SK-N-SH (cell line): ENCODE results near the gene MYO10. TPM values are rescaled to one million over a fixed set of nuclear protein-coding genes. Genes with fewer than 3 reads are reported as not detected.

Source experiments
- CTCF ChIA-PET: fragments of 300-600, 350-600 bp; formaldehyde crosslinking; extraction: SDS; loops from one replicate; lab custom pipeline; 2021; lab: Yijun Ruan, JAX
- POLR2A ChIA-PET: fragments of 350-600 bp; sonication (Branson Sonifier 250); formaldehyde crosslinking; extraction: SDS; loops from one replicate; lab custom pipeline; 2020; ENCODE audit warnings: antibody characterized with exemption, inconsistent platforms; lab: Yijun Ruan, JAX
- DNase-seq: peaks from one replicate; pipeline ENCODE4 v3.0.0; 2012
- H2AFZ ChIP-seq: fragments of 200-600 bp; sonication (generic); 2 replicates; pipeline ENCODE4 v1.8.1; 2016; ENCODE audit warnings: antibody characterized with exemption, mild to moderate bottlenecking, low read depth
- H3F3A ChIP-seq: fragments of 200-600 bp; sonication (generic); replicated peaks from 2 replicates; pipeline ENCODE3; 2016; ENCODE audit warnings: antibody characterized with exemption, mild to moderate bottlenecking; ENCODE audit not compliant: insufficient read depth
- H3K27ac ChIP-seq, 2 experiments: fragments of 200-500 bp in 1 of 2; fragments of 200-600 bp in 1 of 2; sonication (Bioruptor generic) in 1 of 2; sonication (generic), shearing (Covaris generic) in 1 of 2; 2 replicates each; pipeline versions ENCODE4 v1.5.1 to v1.6.1; 2014 to 2016; ENCODE audit warnings: low read depth in 2 of 2, inconsistent platforms in 1 of 2, low read length in 1 of 2, mild to moderate bottlenecking in 1 of 2, mixed read lengths in 1 of 2
- H3K27me3 ChIP-seq: fragments of 200-600 bp; sonication (generic), shearing (Covaris generic); 2 replicates; pipeline ENCODE4 v1.6.1; 2016; ENCODE audit warnings: mixed run types; ENCODE audit not compliant: insufficient read depth
- H3K36me3 ChIP-seq, 2 experiments: fragments of 200-500 bp in 1 of 2; fragments of 200-600 bp in 1 of 2; sonication (Bioruptor generic) in 1 of 2; sonication (generic) in 1 of 2; replicated peaks in 1 of 2; 2 replicates each; pipeline versions ENCODE3 to v1.5.1; 2014 to 2016; ENCODE audit warnings: low read length in 1 of 2, mild to moderate bottlenecking in 1 of 2; ENCODE audit not compliant: insufficient read depth in 2 of 2, control insufficient read depth in 1 of 2
- H3K4me1 ChIP-seq, 2 experiments: fragments of 200-500 bp in 1 of 2; fragments of 200-600 bp in 1 of 2; sonication (Bioruptor generic) in 1 of 2; sonication (generic), shearing (Covaris generic) in 1 of 2; 2 replicates each; pipeline versions ENCODE4 v1.5.1 to v1.6.1; 2014 to 2016; ENCODE audit warnings: low read depth in 1 of 2, low read length in 1 of 2, mixed run types in 1 of 2; ENCODE audit not compliant: insufficient read depth in 2 of 2, control insufficient read depth in 1 of 2
- H3K4me2 ChIP-seq: fragments of 200-600 bp; sonication (generic), shearing (Covaris generic); 2 replicates; pipeline ENCODE4 v1.6.1; 2017; ENCODE audit warnings: mixed run types
- H3K4me3 ChIP-seq, 2 experiments: fragments of 200-500 bp in 1 of 2; fragments of 200-600 bp in 1 of 2; sonication (Bioruptor generic) in 1 of 2; sonication (generic), shearing (Covaris generic) in 1 of 2; 2 replicates each; pipeline versions ENCODE4 v1.5.1 to v1.8.1; 2014 to 2016; ENCODE audit warnings: low read depth in 2 of 2, inconsistent platforms in 1 of 2, low read length in 1 of 2, mild to moderate bottlenecking in 1 of 2, mixed read lengths in 1 of 2, moderate library complexity in 1 of 2
- H3K79me2 ChIP-seq: fragments of 200-600 bp; sonication (generic); 2 replicates; pipeline ENCODE4 v1.8.1; 2017; ENCODE audit warnings: mild to moderate bottlenecking; ENCODE audit not compliant: insufficient read depth
- H3K9ac ChIP-seq: fragments of 200-600 bp; sonication (generic); 2 replicates; pipeline ENCODE4 v1.6.1; 2017; ENCODE audit warnings: mixed run types
- H3K9me2 ChIP-seq: fragments of 200-600 bp; sonication (generic); 2 replicates; pipeline ENCODE4 v1.6.1; 2017; ENCODE audit warnings: mixed run types
- H3K9me3 ChIP-seq: fragments of 200-600 bp; sonication (generic); 2 replicates; pipeline ENCODE4 v1.6.1; 2017; ENCODE audit warnings: mixed run types, mild to moderate bottlenecking, moderate library complexity
- H4K20me1 ChIP-seq: fragments of 200-600 bp; sonication (generic); 2 replicates; pipeline ENCODE4 v1.6.1; 2017; ENCODE audit warnings: mild to moderate bottlenecking, mixed run types; ENCODE audit not compliant: insufficient read depth
- CHD2 ChIP-seq: fragments of 150-350 bp; IDR thresholded peaks from 2 replicates; pipeline ENCODE4 v1.6.1; 2018; ENCODE audit warnings: low read length; ENCODE audit not compliant: partially characterized antibody
- ELF1 ChIP-seq: IDR thresholded peaks from 2 replicates; pipeline ENCODE4 v1.4.0; 2012
- EZH2phosphoT487 ChIP-seq: fragments of 200-600 bp; sonication (generic); IDR thresholded peaks from 2 replicates; pipeline ENCODE4 v1.6.1; 2017; ENCODE audit warnings: low read depth, mixed run types, mild to moderate bottlenecking, antibody characterized with exemption, moderate library complexity, borderline replicate concordance
- FOXJ3 ChIP-seq: sonication (generic); formaldehyde crosslinking; IDR thresholded peaks from 2 replicates; pipeline ENCODE4 v1.5.1; 2020; ENCODE audit warnings: mild to moderate bottlenecking, missing genetic modification reagents
- GABPA ChIP-seq: IDR thresholded peaks from 2 replicates; pipeline ENCODE4 v1.4.0; 2012; ENCODE audit warnings: low read depth, mild to moderate bottlenecking
- JUND ChIP-seq: IDR thresholded peaks from 2 replicates; pipeline ENCODE4 v1.4.0; 2012
- RAD21 ChIP-seq: IDR thresholded peaks from 2 replicates; pipeline ENCODE4 v1.6.1; 2012; ENCODE audit warnings: mild to moderate bottlenecking, low read length
- RCOR1 ChIP-seq: fragments of 150-350 bp; IDR thresholded peaks from 2 replicates; pipeline ENCODE4 v1.6.1; 2017; ENCODE audit warnings: antibody characterized with exemption, low read length
- RXRA ChIP-seq: IDR thresholded peaks from 2 replicates; pipeline ENCODE4 v1.4.0; 2012; ENCODE audit warnings: low read depth, mild to moderate bottlenecking, borderline replicate concordance
- SIN3A ChIP-seq: IDR thresholded peaks from 2 replicates; pipeline ENCODE4 v1.6.1; 2012; ENCODE audit warnings: low read depth, mild to moderate bottlenecking, low read length, moderate library complexity, borderline replicate concordance
- SMC3 ChIP-seq: IDR thresholded peaks from 2 replicates; pipeline ENCODE4 v1.6.1; 2012; ENCODE audit warnings: low read depth, low read length, improper control_type of control experiment
- TEAD4 ChIP-seq: IDR thresholded peaks from 2 replicates; pipeline ENCODE4 v1.4.0; 2012; ENCODE audit warnings: mild to moderate bottlenecking, borderline replicate concordance; ENCODE audit not compliant: insufficient read depth
- YY1 ChIP-seq: IDR thresholded peaks from 2 replicates; pipeline ENCODE4 v1.4.0; 2012; ENCODE audit warnings: low read depth, mild to moderate bottlenecking
- WGBS: methylation state at CpG from one replicate; pipeline ENCODE4 v1.1.6; 2017; ENCODE audit warnings: low lambda C conversion rate; 5-methylcytosine and 5-hydroxymethylcytosine counted together
- polyA plus RNA-seq, 3 experiments: library from polyadenylated mRNA; depleted of rRNA; stranded (reverse); fragments of >200 nt; gene quantifications; 2 replicates each; pipeline ENCODE4 v1.2.3, GENCODE V29; 2012
- TF ChIP-seq, protein P1 (sequence below): IDR thresholded peaks from 2 replicates; pipeline ENCODE4 v1.4.0; 2012; ENCODE audit warnings: low read depth, borderline replicate concordance
- TF ChIP-seq, protein P2 (sequence below): fragments of 150-350 bp; IDR thresholded peaks from 2 replicates; pipeline ENCODE4 v1.6.1; 2017; ENCODE audit warnings: antibody characterized with exemption, low read length, low read depth, borderline replicate concordance
- TF ChIP-seq, protein P3 (sequence below): fragments of 200-600 bp; sonication (generic); IDR thresholded peaks from 2 replicates; pipeline ENCODE4 v1.6.1; 2017; ENCODE audit warnings: antibody characterized with exemption, mild to moderate bottlenecking, moderate library complexity

The MYO10 gene
- polyA plus RNA-seq, 1 of the 3 experiments (the other 2 are of a cell fraction): 8.1 TPM

DNA sequence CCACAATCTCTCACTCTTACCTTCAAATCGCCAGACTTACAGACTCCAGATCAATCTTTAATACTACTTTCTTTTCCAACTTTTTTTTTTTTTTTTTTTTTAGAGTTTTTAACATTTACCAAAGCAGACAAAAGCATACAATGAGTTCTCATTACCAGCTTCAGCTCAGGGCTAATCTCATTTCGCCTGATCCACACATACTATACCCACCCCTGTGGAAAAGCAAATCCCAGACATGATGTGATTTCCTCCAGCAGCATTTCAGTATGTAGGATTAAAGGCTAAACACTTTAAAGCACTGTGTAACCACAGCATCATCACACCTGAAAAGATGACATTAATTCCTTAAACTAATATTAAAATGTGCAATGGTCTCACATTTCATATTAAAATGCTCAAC, 180.4 kb downstream of the MYO10 start:
- Histone ChIP-seq H3K27me3 (no peaks in the 10 kb centered on the region), H3K4me2 (no peak overlapping the region), H3K9me2 (no peaks in the 10 kb centered on the region), H3K4me1 (no peaks in the 10 kb centered on the region; a peak in 1 of 4 replicates), H3K27ac (no peak overlapping the region), H3K4me3 (no peak overlapping the region), H3K9ac (no peak overlapping the region), H3K36me3 (peaks cover 2 to 77% of the 10 kb centered on the region in 2 experiments), H3F3A (peaks cover 12% of the 10 kb centered on the region), H3K9me3 (no peaks in the 10 kb centered on the region), H4K20me1 (no peaks in the 10 kb centered on the region), H3K79me2 (peaks cover 39% of the 10 kb centered on the region), H2AFZ (no peak overlapping the region)
- 95% methylated on average over 2 of the region's 2 CpGs for WGBS
- POLR2A ChIA-PET: no interaction called here
- CTCF ChIA-PET: interaction anchor here (0.7 to 1.8 kb wide), 2 partner anchors 26 to 435 kb away, joined by 3 to 6 read pairs; no protein-coding TSS in a partner anchor
- no peak for DNase-seq
- TF ChIP-seq FOXJ3 (CRISPR knock-in tag): no peak

DNA sequence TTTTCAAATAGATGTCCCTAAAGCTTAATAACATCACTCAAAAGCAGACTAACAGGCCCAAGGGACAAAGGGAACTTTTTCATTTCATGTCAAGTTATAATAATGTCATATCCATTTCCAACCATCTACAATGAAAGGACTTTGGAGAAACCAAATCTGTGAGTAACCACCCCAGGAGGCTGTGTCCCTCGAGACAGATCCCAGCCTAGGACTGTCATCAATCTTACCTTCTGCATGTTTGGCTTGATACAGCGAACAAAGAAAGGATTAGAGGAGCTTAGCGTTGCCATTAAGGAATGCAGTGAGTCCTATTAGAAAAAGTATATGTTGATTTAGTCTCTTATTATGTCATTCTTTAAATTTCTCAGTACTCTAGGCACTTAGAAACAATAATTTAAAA, 181.5 kb downstream of the MYO10 start:
- ChIA-PET POLR2A (interaction anchor here (0.6 kb wide), 1 partner anchor 309 kb away, joined by 3 read pairs; no protein-coding TSS in a partner anchor), CTCF (interaction anchor here (1.3 kb wide), 1 partner anchor 436 kb away, joined by 6 read pairs; no protein-coding TSS in a partner anchor)
- 88% methylated on average over 3 of the region's 3 CpGs for WGBS
- no peaks in the 10 kb centered on the region for H3K9me2 ChIP-seq
- 0 out of 2 replicates have a peak overlapping the region, but pooled peaks have one; percentile 3 for H3K9ac ChIP-seq
- no peak overlapping the region for H3K4me3 ChIP-seq
- H3F3A ChIP-seq: peaks cover 12% of the 10 kb centered on the region
- no peaks in the 10 kb centered on the region for H3K27me3 ChIP-seq
- H4K20me1 ChIP-seq: no peaks in the 10 kb centered on the region
- no peak overlapping the region for H3K4me2 ChIP-seq
- no peak overlapping the region for H2AFZ ChIP-seq
- H3K79me2 ChIP-seq: peaks cover 37% of the 10 kb centered on the region
- H3K4me1 ChIP-seq: no peaks in the 10 kb centered on the region; a peak in 1 of 4 replicates
- no peaks in the 10 kb centered on the region for H3K9me3 ChIP-seq
- H3K36me3 ChIP-seq: peaks cover 0 to 77% of the 10 kb centered on the region in 2 experiments
- peak overlapping the region in 1 of 2 experiments; percentile 7; a peak in 1 of 4 replicates for H3K27ac ChIP-seq
- no peak for TF ChIP-seq GABPA
- TF ChIP-seq SMC3: no peak
- TF ChIP-seq, all 33 proteins: peak for 0
- DNase-seq: no peak

DNA sequence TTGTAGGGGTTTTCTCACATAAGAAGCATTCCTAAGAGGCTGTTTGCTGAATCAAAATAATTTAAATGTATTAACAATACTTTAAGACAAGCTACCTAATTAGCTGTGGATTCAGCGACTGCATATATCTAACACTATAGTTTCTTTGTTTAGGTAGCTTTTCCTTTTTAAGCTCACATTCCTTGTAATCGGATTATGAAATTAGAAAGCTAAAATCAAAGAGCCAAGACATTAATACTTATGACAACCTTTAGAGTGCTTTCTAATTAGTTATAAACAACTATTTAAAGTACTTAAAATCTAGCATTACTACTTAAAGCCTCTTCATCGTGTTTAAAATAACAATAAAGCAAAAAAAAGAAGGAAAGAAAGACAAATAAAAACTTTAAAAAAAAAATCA, 182.0 kb downstream of the MYO10 start:
- Histone ChIP-seq H4K20me1 (no peaks in the 10 kb centered on the region), H3K79me2 (peaks cover 37% of the 10 kb centered on the region), H3K4me3 (no peak overlapping the region), H3K9ac (0 out of 2 replicates have a peak overlapping the region, but pooled peaks have one; percentile 3), H3K27ac (0 out of 4 replicates have a peak overlapping the region, but pooled peaks of 1 of the 2 experiments have one; percentile 7), H3K4me1 (no peaks in the 10 kb centered on the region; a peak in 1 of 4 replicates), H3K4me2 (no peak overlapping the region), H2AFZ (no peak overlapping the region), H3K9me3 (no peaks in the 10 kb centered on the region), H3F3A (peaks cover 12% of the 10 kb centered on the region), H3K9me2 (no peaks in the 10 kb centered on the region), H3K27me3 (no peaks in the 10 kb centered on the region), H3K36me3 (peaks cover 0 to 71% of the 10 kb centered on the region in 2 experiments)
- WGBS: 97% methylated on average over 3 of the region's 3 CpGs
- ChIA-PET POLR2A (interaction anchor here (0.6 kb wide), 1 partner anchor 309 kb away, joined by 3 read pairs; no protein-coding TSS in a partner anchor), CTCF (interaction anchor here (1.3 kb wide), 1 partner anchor 437 kb away, joined by 6 read pairs; no protein-coding TSS in a partner anchor)
- no peak for DNase-seq
- no peak for TF ChIP-seq SMC3
- no peak for TF ChIP-seq YY1
- TF ChIP-seq RAD21: no peak
- no peak for TF ChIP-seq TEAD4
- no peak for TF ChIP-seq RCOR1
- TF ChIP-seq, protein P1, sequence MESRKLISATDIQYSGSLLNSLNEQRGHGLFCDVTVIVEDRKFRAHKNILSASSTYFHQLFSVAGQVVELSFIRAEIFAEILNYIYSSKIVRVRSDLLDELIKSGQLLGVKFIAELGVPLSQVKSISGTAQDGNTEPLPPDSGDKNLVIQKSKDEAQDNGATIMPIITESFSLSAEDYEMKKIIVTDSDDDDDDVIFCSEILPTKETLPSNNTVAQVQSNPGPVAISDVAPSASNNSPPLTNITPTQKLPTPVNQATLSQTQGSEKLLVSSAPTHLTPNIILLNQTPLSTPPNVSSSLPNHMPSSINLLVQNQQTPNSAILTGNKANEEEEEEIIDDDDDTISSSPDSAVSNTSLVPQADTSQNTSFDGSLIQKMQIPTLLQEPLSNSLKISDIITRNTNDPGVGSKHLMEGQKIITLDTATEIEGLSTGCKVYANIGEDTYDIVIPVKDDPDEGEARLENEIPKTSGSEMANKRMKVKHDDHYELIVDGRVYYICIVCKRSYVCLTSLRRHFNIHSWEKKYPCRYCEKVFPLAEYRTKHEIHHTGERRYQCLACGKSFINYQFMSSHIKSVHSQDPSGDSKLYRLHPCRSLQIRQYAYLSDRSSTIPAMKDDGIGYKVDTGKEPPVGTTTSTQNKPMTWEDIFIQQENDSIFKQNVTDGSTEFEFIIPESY: no peak
- TF ChIP-seq, protein P2, sequence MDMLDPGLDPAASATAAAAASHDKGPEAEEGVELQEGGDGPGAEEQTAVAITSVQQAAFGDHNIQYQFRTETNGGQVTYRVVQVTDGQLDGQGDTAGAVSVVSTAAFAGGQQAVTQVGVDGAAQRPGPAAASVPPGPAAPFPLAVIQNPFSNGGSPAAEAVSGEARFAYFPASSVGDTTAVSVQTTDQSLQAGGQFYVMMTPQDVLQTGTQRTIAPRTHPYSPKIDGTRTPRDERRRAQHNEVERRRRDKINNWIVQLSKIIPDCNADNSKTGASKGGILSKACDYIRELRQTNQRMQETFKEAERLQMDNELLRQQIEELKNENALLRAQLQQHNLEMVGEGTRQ: no peak
- no peak for TF ChIP-seq JUND
- no peak for TF ChIP-seq ELF1
- no peak for TF ChIP-seq EZH2phosphoT487
- TF ChIP-seq SIN3A: no peak
- no peak for TF ChIP-seq CHD2
- TF ChIP-seq RXRA: no peak
- TF ChIP-seq, protein P3, sequence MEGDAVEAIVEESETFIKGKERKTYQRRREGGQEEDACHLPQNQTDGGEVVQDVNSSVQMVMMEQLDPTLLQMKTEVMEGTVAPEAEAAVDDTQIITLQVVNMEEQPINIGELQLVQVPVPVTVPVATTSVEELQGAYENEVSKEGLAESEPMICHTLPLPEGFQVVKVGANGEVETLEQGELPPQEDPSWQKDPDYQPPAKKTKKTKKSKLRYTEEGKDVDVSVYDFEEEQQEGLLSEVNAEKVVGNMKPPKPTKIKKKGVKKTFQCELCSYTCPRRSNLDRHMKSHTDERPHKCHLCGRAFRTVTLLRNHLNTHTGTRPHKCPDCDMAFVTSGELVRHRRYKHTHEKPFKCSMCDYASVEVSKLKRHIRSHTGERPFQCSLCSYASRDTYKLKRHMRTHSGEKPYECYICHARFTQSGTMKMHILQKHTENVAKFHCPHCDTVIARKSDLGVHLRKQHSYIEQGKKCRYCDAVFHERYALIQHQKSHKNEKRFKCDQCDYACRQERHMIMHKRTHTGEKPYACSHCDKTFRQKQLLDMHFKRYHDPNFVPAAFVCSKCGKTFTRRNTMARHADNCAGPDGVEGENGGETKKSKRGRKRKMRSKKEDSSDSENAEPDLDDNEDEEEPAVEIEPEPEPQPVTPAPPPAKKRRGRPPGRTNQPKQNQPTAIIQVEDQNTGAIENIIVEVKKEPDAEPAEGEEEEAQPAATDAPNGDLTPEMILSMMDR: no peak
- no peak for TF ChIP-seq FOXJ3 (CRISPR knock-in tag)
